Adrenal gland (tissue), 12 donors: ENCODE data around the gene DAPP1. TPM values are rescaled to one million over a fixed set of nuclear protein-coding genes. Genes with fewer than 3 reads are reported as not detected.

Experiments
- DNase-seq, 7 donors: peaks; one replicate each; pipeline ENCODE4 v3.0.0-alpha.2; 2019 to 2020
- H3K27ac ChIP-seq, 5 donors: fragments of 200-600 bp; sonication (generic) in 4 of 5; 1 replicate in 3 of 5; 2 replicates in 2 of 5; pipeline versions ENCODE4 v1.5.1 to v1.8.0; 2016 to 2020; ENCODE audit warnings: mild to moderate bottlenecking in 1 of 5
- H3K27me3 ChIP-seq: fragments of 200-600 bp; 2 replicates; pipeline ENCODE4 v1.8.0; 2021
- H3K36me3 ChIP-seq, 2 donors: fragments of 200-600 bp; replicated peaks in 1 of 2; 1 replicate in 1 of 2; 2 replicates in 1 of 2; pipeline versions ENCODE4 v1.5.1 to v1.8.0; 2018 to 2022
- H3K4me1 ChIP-seq, 2 donors: fragments of 200-600 bp; replicated peaks in 1 of 2; 1 replicate in 1 of 2; 2 replicates in 1 of 2; pipeline versions ENCODE4 v1.5.1 to v1.8.0; 2018 to 2021
- H3K4me3 ChIP-seq, 4 donors: fragments of 200-600 bp; sonication (generic) in 3 of 4; one replicate each; pipeline ENCODE4 v1.5.1; 2016 to 2018
- H3K9me3 ChIP-seq, 3 donors: fragments of 200-600 bp; sonication (generic) in 1 of 3; replicated peaks in 1 of 3; 1 replicate in 2 of 3; 2 replicates in 1 of 3; pipeline versions ENCODE4 v1.5.1 to v1.8.0; 2016 to 2021
- POLR2A ChIP-seq, 2 donors: fragments of 450-650 bp; IDR thresholded peaks; one replicate each; pipeline ENCODE4 v1.6.1; 2017; ENCODE audit warnings: antibody characterized with exemption in 2 of 2, mild to moderate bottlenecking in 2 of 2, moderate library complexity in 1 of 2
- WGBS, 4 donors: extraction: QIAGEN DNeasy Blood & Tissue Kit in 2 of 4; methylation state at CpG; one replicate each; pipeline versions ENCODE4 v1.1.5 to v1.1.7; 2013 to 2017; 5-methylcytosine and 5-hydroxymethylcytosine counted together
- intact Hi-C, 2 donors: fragments of 100-400 bp; cut with DNase I; formaldehyde crosslinking; loops; one replicate each; pipeline versions ENCODE4 v1.14.1 to v1.15.0; 2022 to 2023
- polyA plus RNA-seq, 3 donors: library from polyadenylated mRNA; stranded (reverse); fragments of 200-250 nt in 2 of 3; fragments of 350-450 nt in 1 of 3; fragmentation: Illumina TruSeq in 1 of 3; extraction: RNeasy Lipid Tissue Mini Kit (QIAGEN cat#74804) in 1 of 3; gene quantifications; one replicate each; pipeline ENCODE4 v1.2.3, GENCODE V29; 2013 to 2014
- total RNA-seq, 9 donors: library from RNA; depleted of rRNA in 4 of 9; stranded (reverse); fragments of >200 nt in 4 of 9; fragments of 120-200 nt in 1 of 9; fragmentation: NEBNext Ultra II Directional in 1 of 9; extraction: Animal tissue kit (Norgen Biotek cat#: 25700) in 1 of 9; gene quantifications; one replicate each; pipeline versions ENCODE4 v1.1.0 to v1.2.4, GENCODE V29; 2013 to 2023
- TF ChIP-seq, protein P1 (sequence below), 6 experiments: fragments of 450-650 bp in 4 of 6; fragments of 200-600 bp in 2 of 6; sonication (generic) in 1 of 6; IDR thresholded peaks; 1 replicate in 5 of 6; 2 replicates in 1 of 6; pipeline versions ENCODE4 v1.5.1 to v1.8.0; 2016 to 2021; ENCODE audit warnings: antibody characterized with exemption in 6 of 6, mild to moderate bottlenecking in 2 of 6, moderate library complexity in 1 of 6
- donor health status: healthy with polysubstance abuse.
- donor health status: Bipolar disorder and iron deficiency.
- donor health status: DM: yes; HTN: yes; CAD: no.
- donor health status: DM: no; HTN: no; CAD: no.
- donor health status: DM: no; HTN: no; CAD: no.
- donor health status: DM: yes; HTN: yes; CAD: no.

DAPP1 gene
- total and polyA plus RNA-seq, 12 donors, result 0.42 to 3.7 (median 1.4) TPM

DNA sequence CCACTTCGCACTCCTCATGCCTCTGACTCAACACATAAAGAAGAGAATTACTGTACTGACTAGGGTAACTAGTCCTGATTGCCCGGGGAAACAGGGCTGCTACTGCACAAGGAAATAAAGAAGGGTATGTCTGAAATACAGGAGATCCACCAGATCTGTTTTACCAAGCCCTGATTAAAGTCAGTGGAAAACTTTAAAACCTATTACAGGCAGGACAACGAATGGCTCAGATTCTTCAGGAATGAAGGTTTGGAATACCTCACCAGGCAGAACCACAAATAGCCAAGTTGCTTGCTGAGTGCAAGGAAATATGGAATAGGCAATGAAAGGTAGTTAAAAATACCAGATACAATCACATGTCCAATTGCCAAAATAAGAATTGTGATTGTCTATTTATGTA is 60.3 kb downstream of the DAPP1 start:
- no peak for DNase-seq
- Histone ChIP-seq H3K27ac (no peak overlapping the region), H3K9me3 (no peaks in the 10 kb centered on the region), H3K4me3 (no peak overlapping the region), H3K36me3 (peaks cover 0 to 40% of the 10 kb centered on the region in 2 donors), H3K27me3 (no peaks in the 10 kb centered on the region), H3K4me1 (no peaks in the 10 kb centered on the region)
- intact Hi-C loops, result no loop called here
- TF ChIP-seq, protein P1, sequence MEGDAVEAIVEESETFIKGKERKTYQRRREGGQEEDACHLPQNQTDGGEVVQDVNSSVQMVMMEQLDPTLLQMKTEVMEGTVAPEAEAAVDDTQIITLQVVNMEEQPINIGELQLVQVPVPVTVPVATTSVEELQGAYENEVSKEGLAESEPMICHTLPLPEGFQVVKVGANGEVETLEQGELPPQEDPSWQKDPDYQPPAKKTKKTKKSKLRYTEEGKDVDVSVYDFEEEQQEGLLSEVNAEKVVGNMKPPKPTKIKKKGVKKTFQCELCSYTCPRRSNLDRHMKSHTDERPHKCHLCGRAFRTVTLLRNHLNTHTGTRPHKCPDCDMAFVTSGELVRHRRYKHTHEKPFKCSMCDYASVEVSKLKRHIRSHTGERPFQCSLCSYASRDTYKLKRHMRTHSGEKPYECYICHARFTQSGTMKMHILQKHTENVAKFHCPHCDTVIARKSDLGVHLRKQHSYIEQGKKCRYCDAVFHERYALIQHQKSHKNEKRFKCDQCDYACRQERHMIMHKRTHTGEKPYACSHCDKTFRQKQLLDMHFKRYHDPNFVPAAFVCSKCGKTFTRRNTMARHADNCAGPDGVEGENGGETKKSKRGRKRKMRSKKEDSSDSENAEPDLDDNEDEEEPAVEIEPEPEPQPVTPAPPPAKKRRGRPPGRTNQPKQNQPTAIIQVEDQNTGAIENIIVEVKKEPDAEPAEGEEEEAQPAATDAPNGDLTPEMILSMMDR (IDR thresholded peaks at IDR 0.05), result no peak
- no peak for TF ChIP-seq POLR2A (IDR thresholded peaks at IDR 0.05)
- WGBS, 4 donors, result 92 to 94% (median 92%) methylated on average over 3 of the region's 3 CpGs

DNA sequence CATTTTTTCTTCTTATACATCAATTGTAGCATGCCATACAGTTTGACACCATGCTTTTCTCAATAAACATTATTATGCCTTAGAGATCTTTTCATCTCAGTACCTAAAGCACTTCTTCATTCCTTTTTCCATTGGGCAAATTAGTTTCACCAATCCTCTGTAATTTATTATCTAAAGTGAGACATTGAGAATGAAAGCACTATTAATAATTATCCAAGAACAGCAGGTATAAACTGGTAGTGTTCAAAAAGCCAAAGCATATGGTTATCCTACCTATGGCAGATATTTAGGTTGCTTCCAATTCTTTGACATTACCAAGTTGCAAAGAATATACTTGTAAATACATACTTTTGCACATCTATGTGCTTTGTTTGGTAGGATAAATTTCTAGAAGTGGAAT is 62.0 kb downstream of the DAPP1 start:
- no peak for DNase-seq
- Histone ChIP-seq H3K4me3 (no peak overlapping the region), H3K4me1 (no peaks in the 10 kb centered on the region), H3K36me3 (peaks cover 0 to 44% of the 10 kb centered on the region in 2 donors), H3K9me3 (no peaks in the 10 kb centered on the region), H3K27ac (no peak overlapping the region), H3K27me3 (no peaks in the 10 kb centered on the region)
- intact Hi-C loops, result no loop called here
- TF ChIP-seq, protein P1 (IDR thresholded peaks at IDR 0.05), result no peak

DNA sequence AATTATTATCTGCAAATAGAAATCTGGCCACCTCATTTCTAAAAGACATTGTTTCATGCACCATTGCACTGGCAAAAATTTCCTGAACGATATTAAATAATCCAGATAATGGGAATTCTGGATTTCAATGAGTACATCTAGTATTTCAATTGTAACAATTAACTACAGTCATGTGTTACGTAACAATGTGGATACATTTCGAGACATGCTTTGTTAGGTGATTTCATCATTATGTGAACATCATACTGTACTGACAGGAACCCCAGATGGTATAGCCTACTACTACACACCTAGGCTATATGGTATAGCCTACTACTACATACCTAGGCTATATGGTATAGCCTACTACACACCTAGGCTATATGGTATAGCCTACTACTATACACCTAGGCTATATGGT is 62.8 kb downstream of the DAPP1 start:
- peaks cover 0 to 52% of the 10 kb centered on the region in 2 donors for H3K36me3 ChIP-seq
- no peak for DNase-seq
- H3K4me3 ChIP-seq, result no peak overlapping the region
- H3K9me3 ChIP-seq, result no peaks in the 10 kb centered on the region
- no peak overlapping the region for H3K27ac ChIP-seq
- WGBS, 4 donors, result 88 to 93% (median 90%) methylated on average over 3 of the region's 3 CpGs
- TF ChIP-seq, protein P1 (IDR thresholded peaks at IDR 0.05), result no peak
- no peak for TF ChIP-seq POLR2A (IDR thresholded peaks at IDR 0.05)
- intact Hi-C loops, result no loop called here
- H3K27me3 ChIP-seq, result no peaks in the 10 kb centered on the region
- H3K4me1 ChIP-seq, result no peaks in the 10 kb centered on the region

DNA sequence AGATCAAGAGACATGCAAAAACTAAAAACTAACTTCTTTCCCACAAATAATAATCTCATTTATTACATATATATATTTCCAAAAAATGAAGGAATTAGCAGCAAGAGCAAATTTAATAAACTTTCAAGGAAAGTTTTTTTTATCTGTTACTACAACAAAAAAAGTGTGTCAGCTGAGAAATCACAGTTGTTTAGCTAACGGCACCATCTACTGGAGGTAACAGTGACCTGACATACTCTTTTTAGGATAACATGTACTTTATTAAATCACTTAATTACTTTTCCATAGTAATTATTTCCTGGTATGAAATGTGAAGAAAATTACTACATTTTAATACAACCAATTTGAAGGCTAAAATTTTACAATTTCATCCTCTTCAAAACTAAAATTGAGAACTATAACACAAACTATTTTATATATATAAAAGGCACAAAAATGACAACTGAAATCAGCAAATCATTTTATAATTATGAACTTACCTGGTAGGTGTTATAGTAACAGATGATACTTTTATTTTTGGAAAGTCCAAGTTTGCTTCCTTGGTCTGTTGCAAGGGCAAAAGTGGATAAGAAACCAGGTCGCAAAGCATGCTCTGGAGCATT is 68.5 kb downstream of the DAPP1 start:
- Histone ChIP-seq H3K4me3 (no peak overlapping the region), H3K27ac (no peak overlapping the region), H3K9me3 (no peaks in the 10 kb centered on the region), H3K4me1 (peaks cover 0 to 15% of the 10 kb centered on the region in 2 donors), H3K27me3 (no peaks in the 10 kb centered on the region), H3K36me3 (peaks cover 0 to 49% of the 10 kb centered on the region in 2 donors)
- no peak for TF ChIP-seq POLR2A (IDR thresholded peaks at IDR 0.05)
- TF ChIP-seq, protein P1 (IDR thresholded peaks at IDR 0.05), result peak; percentile 11 to 56 (median 46)
- DNase-seq, result peak in 1 of 7 donors; percentile 7
- WGBS, 4 donors, result 68 to 75% (median 74%) methylated on average over 2 of the region's 2 CpGs
- intact Hi-C loops, result no loop called here
